ENCODE measurements around the gene CENPT. TPM values are rescaled to one million over a fixed set of nuclear protein-coding genes. Genes with fewer than 3 reads are reported as not detected.
A peak's percentile ranks its signal among the peaks of the same experiment; 100 is the strongest.

Gene CENPT
- total and polyA plus RNA-seq, 2 of the 13 experiments (the other 11 are each of a cell fraction or from before 2014, with no cell fraction given): 40.9 to 43.3 TPM

- TF ChIP-seq NR2F1 (CRISPR knock-in tag; IDR thresholded peaks at IDR 0.05): 0 out of 4 replicates have a peak, but pooled peaks of 1 of the 2 experiments have one; percentile 15
- no peak for TF ChIP-seq RELA (CRISPR knock-in tag; IDR thresholded peaks at IDR 0.05)
- TF ChIP-seq, protein P1, sequence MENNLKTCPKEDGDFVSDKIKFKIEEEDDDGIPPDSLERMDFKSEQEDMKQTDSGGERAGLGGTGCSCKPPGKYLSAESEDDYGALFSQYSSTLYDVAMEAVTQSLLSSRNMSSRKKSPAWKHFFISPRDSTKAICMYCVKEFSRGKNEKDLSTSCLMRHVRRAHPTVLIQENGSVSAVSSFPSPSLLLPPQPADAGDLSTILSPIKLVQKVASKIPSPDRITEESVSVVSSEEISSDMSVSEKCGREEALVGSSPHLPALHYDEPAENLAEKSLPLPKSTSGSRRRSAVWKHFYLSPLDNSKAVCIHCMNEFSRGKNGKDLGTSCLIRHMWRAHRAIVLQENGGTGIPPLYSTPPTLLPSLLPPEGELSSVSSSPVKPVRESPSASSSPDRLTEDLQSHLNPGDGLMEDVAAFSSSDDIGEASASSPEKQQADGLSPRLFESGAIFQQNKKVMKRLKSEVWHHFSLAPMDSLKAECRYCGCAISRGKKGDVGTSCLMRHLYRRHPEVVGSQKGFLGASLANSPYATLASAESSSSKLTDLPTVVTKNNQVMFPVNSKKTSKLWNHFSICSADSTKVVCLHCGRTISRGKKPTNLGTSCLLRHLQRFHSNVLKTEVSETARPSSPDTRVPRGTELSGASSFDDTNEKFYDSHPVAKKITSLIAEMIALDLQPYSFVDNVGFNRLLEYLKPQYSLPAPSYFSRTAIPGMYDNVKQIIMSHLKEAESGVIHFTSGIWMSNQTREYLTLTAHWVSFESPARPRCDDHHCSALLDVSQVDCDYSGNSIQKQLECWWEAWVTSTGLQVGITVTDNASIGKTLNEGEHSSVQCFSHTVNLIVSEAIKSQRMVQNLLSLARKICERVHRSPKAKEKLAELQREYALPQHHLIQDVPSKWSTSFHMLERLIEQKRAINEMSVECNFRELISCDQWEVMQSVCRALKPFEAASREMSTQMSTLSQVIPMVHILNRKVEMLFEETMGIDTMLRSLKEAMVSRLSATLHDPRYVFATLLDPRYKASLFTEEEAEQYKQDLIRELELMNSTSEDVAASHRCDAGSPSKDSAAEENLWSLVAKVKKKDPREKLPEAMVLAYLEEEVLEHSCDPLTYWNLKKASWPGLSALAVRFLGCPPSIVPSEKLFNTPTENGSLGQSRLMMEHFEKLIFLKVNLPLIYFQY (CRISPR knock-in tag; IDR thresholded peaks at IDR 0.05; ENCODE audit: borderline replicate concordance): no peak
- TF ChIP-seq ZNF260 (CRISPR knock-in tag; IDR thresholded peaks at IDR 0.05; ENCODE audit: borderline replicate concordance, low read depth): no peak; the same call in 1 of the 2 replicates
- TF ChIP-seq ZNF772 (CRISPR knock-in tag; IDR thresholded peaks at IDR 0.05): peak; percentile 69; the same call in 1 of the 2 replicates
- TF ChIP-seq TBL1XR1 (IDR thresholded peaks at IDR 0.05; ENCODE audit: borderline replicate concordance, low read length, partially characterized antibody): no peak
- TF ChIP-seq TEAD2 (CRISPR knock-in tag; IDR thresholded peaks at IDR 0.05): no peak
- TF ChIP-seq ZNF83 (CRISPR knock-in tag; IDR thresholded peaks at IDR 0.05; ENCODE audit: borderline replicate concordance): peak; percentile 92
- no peak for TF ChIP-seq ELF4 (CRISPR knock-in tag; IDR thresholded peaks at IDR 0.05; ENCODE audit: borderline replicate concordance)
- TF ChIP-seq ARNT (IDR thresholded peaks at IDR 0.05): no peak
- TF ChIP-seq ZNF512 (CRISPR knock-in tag; IDR thresholded peaks at IDR 0.05): 0 out of 2 replicates have a peak, but pooled peaks have one; percentile 76
- no peak for TF ChIP-seq ZNF232 (CRISPR knock-in tag; IDR thresholded peaks at IDR 0.05; ENCODE audit: borderline replicate concordance)
- TF ChIP-seq ZNF337 (CRISPR knock-in tag; IDR thresholded peaks at IDR 0.05; ENCODE audit: borderline replicate concordance, low read depth): peak; percentile 82; the same call in 1 of the 2 replicates
- TF ChIP-seq JARID2 (CRISPR knock-in tag; IDR thresholded peaks at IDR 0.05; ENCODE audit: insufficient replicate concordance): peak; percentile 24
- no peak; the same call in 1 of the 2 replicates for TF ChIP-seq BRCA1 (CRISPR knock-in tag; IDR thresholded peaks at IDR 0.05)
- TF ChIP-seq ARHGAP35 (CRISPR knock-in tag; IDR thresholded peaks at IDR 0.05; ENCODE audit: borderline replicate concordance): peak; percentile 89
- TF ChIP-seq TCF12 (IDR thresholded peaks at IDR 0.05): no peak
- peak; percentile 71; the same call in 1 of the 2 replicates for TF ChIP-seq TCF12 (CRISPR knock-in tag; IDR thresholded peaks at IDR 0.05)
- TF ChIP-seq ZNF713 (CRISPR knock-in tag; IDR thresholded peaks at IDR 0.05): peak; percentile 89; the same call in 1 of the 2 replicates
- no peak for TF ChIP-seq REXO4 (CRISPR knock-in tag; IDR thresholded peaks at IDR 0.05; ENCODE audit: borderline replicate concordance)
- 0 out of 2 replicates have a peak, but pooled peaks have one; percentile 69 for TF ChIP-seq ZFP62 (CRISPR knock-in tag; IDR thresholded peaks at IDR 0.05)
- peak; percentile 65; the same call in 1 of the 2 replicates for TF ChIP-seq SMAD9 (CRISPR knock-in tag; IDR thresholded peaks at IDR 0.05)
- 0 out of 2 replicates have a peak, but pooled peaks have one; percentile 24 for TF ChIP-seq ZNF468 (CRISPR knock-in tag; IDR thresholded peaks at IDR 0.05)
- 0 out of 2 replicates have a peak, but pooled peaks have one; percentile 1 for TF ChIP-seq ZNF546 (CRISPR knock-in tag; conservative IDR thresholded peaks at IDR 0.05)
- TF ChIP-seq KLF13 (CRISPR knock-in tag; IDR thresholded peaks at IDR 0.05): peak; percentile 78; the same call in 1 of the 2 replicates
Observed at GRCh38 chr16:67842509-67843342, 4.8 kb downstream of the CENPT start (continued).
